Activated CD8-positive, alpha-beta T cell treated with anti-CD3 and anti-CD28 coated beads for 36 hours (primary cell): ENCODE results near the gene PITX1. TPM values are rescaled to one million over a fixed set of nuclear protein-coding genes. Genes with fewer than 3 reads are reported as not detected.

ENCODE experiments used
- ATAC-seq: fragments of 200-7000 bp; cut with Tn5 transposase; one replicate; pipeline ENCODE4 v1.10.0; 2021; ENCODE audit warnings: mild to moderate bottlenecking, moderate library complexity
- CTCF ChIA-PET: fragments of 350-600 bp; sonication (Branson Sonifier 250); formaldehyde crosslinking; loops from one replicate; lab custom pipeline; 2021; ENCODE audit warnings: antibody characterized with exemption; lab: Charles Lee
- POLR2A ChIA-PET: fragments of 350-600 bp; sonication (Branson Sonifier 250); formaldehyde crosslinking; loops from one replicate; lab custom pipeline; 2021; ENCODE audit warnings: antibody characterized with exemption; lab: Charles Lee
- DNase-seq: peaks from one replicate; pipeline ENCODE4 v3.0.0-alpha.2; 2020
- H3K27ac Mint-ChIP-seq: one replicate; pipeline ENCODE4 v1.8.0; 2021; ENCODE audit warnings: mild to moderate bottlenecking, mixed read lengths
- H3K27me3 Mint-ChIP-seq: one replicate; pipeline ENCODE4 v1.8.0; 2021; ENCODE audit warnings: mixed read lengths
- H3K36me3 Mint-ChIP-seq: one replicate; pipeline ENCODE4 v1.8.0; 2021; ENCODE audit warnings: low read depth, mixed read lengths
- H3K4me1 Mint-ChIP-seq: one replicate; pipeline ENCODE4 v1.8.0; 2021; ENCODE audit warnings: low read depth, mixed read lengths
- H3K4me3 Mint-ChIP-seq: one replicate; pipeline ENCODE4 v1.8.0; 2021; ENCODE audit warnings: mild to moderate bottlenecking, moderate library complexity, mixed read lengths
- H3K9me3 Mint-ChIP-seq: one replicate; pipeline ENCODE4 v1.8.0; 2021; ENCODE audit warnings: mixed read lengths
- intact Hi-C: fragments of 100-400 bp; cut with micrococcal nuclease; formaldehyde crosslinking; loops from one replicate; pipeline ENCODE4 v1.10.0; 2022
- total RNA-seq, 2 experiments: library from RNA; stranded (reverse); gene quantifications; one replicate each; pipeline ENCODE4 v1.2.3, GENCODE V29; 2021
- TF ChIP-seq, protein P1 (sequence below): fragments of 200-600 bp; IDR thresholded peaks from one replicate; pipeline ENCODE4 v1.8.0; 2022; ENCODE audit warnings: antibody characterized with exemption, mild to moderate bottlenecking

PITX1 gene
- total RNA-seq, 2 experiments from 2014 or later: 0.20 to 0.31 TPM

DNA sequence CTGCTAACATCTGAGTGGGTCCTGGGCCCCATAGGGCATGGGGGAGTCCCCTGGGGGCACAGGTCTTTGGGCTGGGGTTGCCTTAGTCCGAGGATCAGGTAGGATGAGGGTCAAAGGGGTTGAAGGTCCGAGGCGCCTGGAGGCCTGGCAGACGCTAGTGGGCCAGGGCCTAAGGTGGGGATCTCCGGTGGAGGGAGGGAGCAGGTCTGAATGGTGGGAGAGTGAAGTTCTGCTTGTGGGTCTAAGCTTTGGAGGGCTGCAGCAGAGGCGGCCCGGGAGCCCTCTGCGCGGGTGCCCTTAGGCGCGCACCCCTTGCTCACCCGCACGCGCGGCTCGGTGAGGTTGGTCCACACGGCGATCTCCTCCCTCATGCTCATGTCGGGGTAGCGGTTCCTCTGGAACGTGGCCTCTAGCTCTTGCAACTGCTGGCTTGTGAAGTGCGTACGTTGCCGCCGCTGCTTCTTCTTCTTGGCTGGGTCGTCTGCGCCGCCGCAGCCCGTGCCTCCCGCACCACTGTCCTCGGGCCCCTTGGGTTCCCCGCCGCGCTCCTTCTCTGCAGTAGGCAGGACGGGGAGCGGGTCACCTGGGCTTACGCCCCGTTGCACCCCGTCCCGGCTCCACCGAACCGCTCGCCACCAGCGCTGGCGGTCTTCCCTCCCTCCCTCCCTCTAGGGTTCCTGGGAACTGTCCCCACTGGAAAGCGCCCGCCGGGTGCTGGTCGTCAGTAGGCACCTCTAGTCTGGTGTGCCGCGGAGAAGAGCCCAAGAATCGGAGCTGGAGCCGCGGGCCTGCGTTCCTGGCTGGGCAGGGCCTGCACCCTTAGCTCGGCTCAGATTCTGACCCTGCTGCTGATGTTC is 2.8 kb downstream of the PITX1 start:
- ChIA-PET POLR2A (interaction anchor here (1.5 to 1.8 kb wide), 2 partner anchors 11 to 70 kb away, joined by 3 to 4 read pairs; no protein-coding TSS in a partner anchor), CTCF (interaction anchor here (1.7 kb wide), 1 partner anchor 160 kb away, joined by 5 read pairs; no protein-coding TSS in a partner anchor)
- ATAC-seq (peak; percentile 17), DNase-seq (peak; percentile 30)
- H3K27ac Mint-ChIP-seq: no peak overlapping the region
- H3K9me3 Mint-ChIP-seq: peaks cover 2% of the 10 kb centered on the region
- intact Hi-C loops: no loop called here
- H3K4me1 Mint-ChIP-seq: peaks cover 33% of the 10 kb centered on the region
- H3K4me3 Mint-ChIP-seq: peak overlapping the region; percentile 33
- no peaks in the 10 kb centered on the region for H3K36me3 Mint-ChIP-seq
- TF ChIP-seq, protein P1, sequence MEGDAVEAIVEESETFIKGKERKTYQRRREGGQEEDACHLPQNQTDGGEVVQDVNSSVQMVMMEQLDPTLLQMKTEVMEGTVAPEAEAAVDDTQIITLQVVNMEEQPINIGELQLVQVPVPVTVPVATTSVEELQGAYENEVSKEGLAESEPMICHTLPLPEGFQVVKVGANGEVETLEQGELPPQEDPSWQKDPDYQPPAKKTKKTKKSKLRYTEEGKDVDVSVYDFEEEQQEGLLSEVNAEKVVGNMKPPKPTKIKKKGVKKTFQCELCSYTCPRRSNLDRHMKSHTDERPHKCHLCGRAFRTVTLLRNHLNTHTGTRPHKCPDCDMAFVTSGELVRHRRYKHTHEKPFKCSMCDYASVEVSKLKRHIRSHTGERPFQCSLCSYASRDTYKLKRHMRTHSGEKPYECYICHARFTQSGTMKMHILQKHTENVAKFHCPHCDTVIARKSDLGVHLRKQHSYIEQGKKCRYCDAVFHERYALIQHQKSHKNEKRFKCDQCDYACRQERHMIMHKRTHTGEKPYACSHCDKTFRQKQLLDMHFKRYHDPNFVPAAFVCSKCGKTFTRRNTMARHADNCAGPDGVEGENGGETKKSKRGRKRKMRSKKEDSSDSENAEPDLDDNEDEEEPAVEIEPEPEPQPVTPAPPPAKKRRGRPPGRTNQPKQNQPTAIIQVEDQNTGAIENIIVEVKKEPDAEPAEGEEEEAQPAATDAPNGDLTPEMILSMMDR: no peak
- peaks cover 70% of the 10 kb centered on the region for H3K27me3 Mint-ChIP-seq

DNA sequence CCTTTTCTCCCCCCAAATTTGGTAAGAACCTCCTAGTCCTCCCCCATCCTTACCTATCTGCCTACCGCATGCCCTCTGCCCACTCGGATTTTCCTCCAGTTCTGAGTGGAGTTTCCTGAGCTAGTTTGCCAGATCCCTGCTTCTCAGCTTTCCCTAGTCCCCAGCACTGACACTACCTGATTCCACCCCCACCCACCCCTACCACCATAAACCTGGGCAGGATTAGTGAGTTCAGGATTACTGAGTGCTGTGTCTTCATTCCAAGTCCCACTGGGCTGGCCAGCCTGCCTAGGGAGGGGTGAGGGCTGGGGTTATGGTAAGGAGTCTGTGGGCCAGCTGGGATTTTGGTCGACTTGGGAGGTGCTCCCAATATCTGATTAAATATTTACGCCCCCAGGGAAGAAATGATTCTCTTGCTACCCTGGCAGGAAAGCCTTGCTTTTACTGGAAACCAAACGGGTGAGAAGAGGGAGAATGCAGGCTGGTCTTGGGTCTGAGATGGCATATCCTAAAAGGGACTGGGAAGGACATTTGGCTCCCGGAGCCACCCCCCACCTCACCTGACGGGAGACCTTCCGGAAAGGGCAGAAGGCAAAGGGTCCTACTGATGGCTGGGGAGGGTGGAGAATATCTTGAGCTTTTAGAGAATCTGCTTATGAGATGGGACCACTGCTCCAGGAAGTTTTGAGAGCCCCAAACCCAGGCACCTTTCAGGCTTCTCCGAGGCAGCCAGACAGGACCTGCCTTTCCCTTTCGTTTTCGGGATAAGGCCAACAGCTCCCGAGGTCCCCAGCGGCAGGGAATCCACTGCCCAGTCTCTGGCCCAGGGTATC is 3.7 kb downstream of the PITX1 start:
- H3K9me3 Mint-ChIP-seq: peaks cover 2% of the 10 kb centered on the region
- peaks cover 33% of the 10 kb centered on the region for H3K4me1 Mint-ChIP-seq
- H3K27me3 Mint-ChIP-seq: peaks cover 64% of the 10 kb centered on the region
- intact Hi-C loops: no loop called here
- ChIA-PET CTCF (no interaction called here), POLR2A (interaction anchor here (1.5 to 1.8 kb wide), 2 partner anchors 12 to 69 kb away, joined by 3 to 4 read pairs; no protein-coding TSS in a partner anchor)
- TF ChIP-seq, protein P1: no peak
- H3K27ac Mint-ChIP-seq: no peak overlapping the region
- peak overlapping the region; percentile 33 for H3K4me3 Mint-ChIP-seq
- no peak for ATAC-seq
- H3K36me3 Mint-ChIP-seq: no peaks in the 10 kb centered on the region
- no peak for DNase-seq

DNA sequence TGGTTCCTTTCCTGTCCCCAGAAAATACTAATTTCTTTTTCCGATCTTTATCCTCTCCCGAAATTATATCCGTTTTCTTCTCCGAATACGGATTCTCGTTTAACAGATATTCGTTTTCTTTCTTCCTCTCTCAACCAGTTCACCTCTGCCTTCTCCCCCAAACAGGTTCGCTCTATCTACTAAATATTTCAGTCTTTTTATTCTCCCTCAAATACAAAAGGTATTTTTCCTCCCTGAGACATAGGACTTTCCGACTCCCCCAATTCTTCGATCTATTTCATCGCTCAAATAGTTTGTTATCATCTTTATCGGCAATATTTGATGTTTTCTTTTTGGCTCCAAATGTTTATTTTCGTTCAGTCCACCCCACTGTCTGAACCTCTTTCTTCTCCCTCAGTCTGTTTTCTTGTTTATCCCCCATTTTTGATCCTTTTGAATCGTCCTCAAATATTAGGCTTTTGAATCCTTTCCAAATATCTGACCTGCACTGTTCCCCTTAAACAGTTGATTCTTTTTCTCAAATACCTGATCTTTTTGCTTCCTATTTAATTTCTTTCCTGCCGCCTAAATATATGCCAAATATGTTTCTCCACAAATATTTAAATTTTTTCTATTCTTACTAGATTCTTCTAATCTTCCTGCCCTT is 4.4 kb downstream of the PITX1 start:
- DNase-seq (no peak), ATAC-seq (no peak)
- ChIA-PET CTCF (no interaction called here), POLR2A (interaction anchor here (1.4 to 1.8 kb wide), 2 partner anchors 10 to 13 kb away, joined by 4 to 5 read pairs; no protein-coding TSS in a partner anchor)
- Mint-ChIP-seq H3K4me1 (peaks cover 29% of the 10 kb centered on the region), H3K36me3 (no peaks in the 10 kb centered on the region), H3K9me3 (peaks cover 2% of the 10 kb centered on the region), H3K27me3 (peaks cover 57% of the 10 kb centered on the region), H3K4me3 (no peak overlapping the region), H3K27ac (no peak overlapping the region)
- TF ChIP-seq, protein P1: no peak
- intact Hi-C loops: no loop called here

DNA sequence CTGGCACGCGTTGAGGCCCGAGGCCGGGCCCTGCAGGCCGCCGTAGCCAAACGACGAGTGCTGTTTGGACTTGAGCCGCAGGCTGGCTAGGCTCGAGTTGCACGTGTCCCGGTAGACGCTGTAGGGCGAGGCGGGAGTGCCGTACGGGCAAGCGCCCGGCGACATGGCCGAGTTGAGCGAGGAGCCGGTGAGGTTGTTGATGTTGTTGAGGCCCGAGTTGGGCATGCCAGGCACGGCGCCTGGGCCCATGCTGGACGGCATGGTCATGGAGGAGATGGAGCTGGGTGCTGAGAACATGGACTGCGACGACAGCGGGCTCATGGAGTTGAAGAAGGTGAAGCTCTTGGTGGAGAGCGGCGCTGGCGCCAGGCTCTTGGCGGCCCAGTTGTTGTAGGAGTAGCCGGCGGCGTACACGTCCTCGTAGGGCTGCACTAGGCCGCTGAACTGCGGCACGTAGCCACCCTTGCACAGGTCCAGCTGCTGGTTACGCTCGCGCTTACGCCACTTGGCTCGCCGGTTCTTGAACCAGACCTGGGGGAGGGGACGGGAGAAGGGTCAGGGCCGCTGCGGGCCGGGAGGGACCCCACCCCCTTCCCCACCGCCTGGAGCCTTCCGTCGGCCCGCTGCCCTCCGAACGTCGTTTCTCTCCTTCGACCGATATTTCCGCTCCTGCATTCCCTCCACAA is 5.1 kb downstream of the PITX1 start:
- intact Hi-C loops: no loop called here
- Mint-ChIP-seq H3K27me3 (peaks cover 55% of the 10 kb centered on the region), H3K36me3 (no peaks in the 10 kb centered on the region), H3K27ac (no peak overlapping the region), H3K4me1 (peaks cover 27% of the 10 kb centered on the region), H3K9me3 (peaks cover 2% of the 10 kb centered on the region), H3K4me3 (no peak overlapping the region)
- ChIA-PET CTCF (no interaction called here), POLR2A (interaction anchor here (1.4 kb wide), 1 partner anchor 10 kb away, joined by 5 read pairs; no protein-coding TSS in a partner anchor)
- no peak for DNase-seq
- ATAC-seq: no peak
- TF ChIP-seq, protein P1: no peak
